Measurements from ENCODE around the gene MYH14. TPM values are rescaled to one million over a fixed set of nuclear protein-coding genes. Genes with fewer than 3 reads are reported as not detected.

Gene MYH14
- total RNA-seq, 2 experiments from 2014 or later, result not detected

GRCh38 chr19:50175924-50176323 is 27.5 kb upstream of the MYH14 start:
- Histone ChIP-seq H3K4me2 (ENCODE audit: low read length) (no peak overlapping the region), H3K4me1 (ENCODE audit: insufficient read depth, low read length, poor library complexity, severe bottlenecking) (peaks cover 9% of the 10 kb centered on the region), H3K4me3 (ENCODE audit: low read depth, low read length, poor library complexity, severe bottlenecking) (no peak overlapping the region), H3K27ac (ENCODE audit: low read depth, low read length, poor library complexity, severe bottlenecking) (no peak overlapping the region), H3K9me3 (ENCODE audit: low read length) (0 out of 2 replicates have a peak, but pooled peaks cover 5% of the 10 kb centered on the region), H3K9me2 (ENCODE audit: insufficient read depth, low read length) (no peaks in the 10 kb centered on the region), H4K20me1 (ENCODE audit: insufficient read depth, low read length) (no peaks in the 10 kb centered on the region), H3K79me2 (ENCODE audit: insufficient read depth, low read depth, low read length) (no peaks in the 10 kb centered on the region), H2AFZ (ENCODE audit: low read length) (0 out of 2 replicates have a peak overlapping the region, but pooled peaks have one; percentile 7), H3K36me3 (ENCODE audit: insufficient read depth, low read length) (no peaks in the 10 kb centered on the region)
- TF ChIP-seq EZH2phosphoT487 (IDR thresholded peaks at IDR 0.05; ENCODE audit: borderline replicate concordance, low read depth, low read length), result no peak
- TF ChIP-seq CTCF (conservative IDR thresholded peaks at IDR 0.05; ENCODE audit: low read length), result no peak
- ChIA-PET POLR2A (interaction anchor here (0.6 kb wide), 2 partner anchors 9 to 17 kb away, joined by 3 read pairs; no protein-coding TSS in a partner anchor), CTCF (ENCODE audit: unreplicated experiment) (no interaction called here)
- no TSS peak for BruUV-seq (replicated peaks)
- intact Hi-C loops (cut with micrococcal nuclease; ENCODE audit: unreplicated experiment), result no loop called here
- DNase-seq (ENCODE audit: low spot score), result no peak

GRCh38 chr19:50176775-50177174 is 26.6 kb upstream of the MYH14 start:
- intact Hi-C loops (cut with micrococcal nuclease; ENCODE audit: unreplicated experiment), result no loop called here
- no peak for TF ChIP-seq EZH2phosphoT487 (IDR thresholded peaks at IDR 0.05; ENCODE audit: borderline replicate concordance, low read depth, low read length)
- TF ChIP-seq CTCF (conservative IDR thresholded peaks at IDR 0.05; ENCODE audit: low read length), result no peak
- Histone ChIP-seq H4K20me1 (ENCODE audit: insufficient read depth, low read length) (no peaks in the 10 kb centered on the region), H3K4me1 (ENCODE audit: insufficient read depth, low read length, poor library complexity, severe bottlenecking) (peaks cover 9% of the 10 kb centered on the region), H3K36me3 (ENCODE audit: insufficient read depth, low read length) (no peaks in the 10 kb centered on the region), H3K9me3 (ENCODE audit: low read length) (0 out of 2 replicates have a peak, but pooled peaks cover 5% of the 10 kb centered on the region), H3K9me2 (ENCODE audit: insufficient read depth, low read length) (no peaks in the 10 kb centered on the region), H3K79me2 (ENCODE audit: insufficient read depth, low read depth, low read length) (no peaks in the 10 kb centered on the region), H3K4me3 (ENCODE audit: low read depth, low read length, poor library complexity, severe bottlenecking) (no peak overlapping the region), H3K27ac (ENCODE audit: low read depth, low read length, poor library complexity, severe bottlenecking) (no peak overlapping the region), H2AFZ (ENCODE audit: low read length) (no peak overlapping the region), H3K4me2 (ENCODE audit: low read length) (no peak overlapping the region)
- no TSS peak for BruUV-seq (replicated peaks)
- DNase-seq (ENCODE audit: low spot score), result no peak
- POLR2A ChIA-PET, result interaction anchor here (0.6 kb wide), 1 partner anchor 10 kb away, joined by 3 read pairs; no protein-coding TSS in a partner anchor
- CTCF ChIA-PET (ENCODE audit: unreplicated experiment), result no interaction called here

GRCh38 chr19:50178320-50178719 is 25.1 kb upstream of the MYH14 start:
- intact Hi-C loops (cut with micrococcal nuclease; ENCODE audit: unreplicated experiment), result no loop called here
- Histone ChIP-seq H3K27ac (ENCODE audit: low read depth, low read length, poor library complexity, severe bottlenecking) (peak overlapping the region; percentile 18), H3K79me2 (ENCODE audit: insufficient read depth, low read depth, low read length) (no peaks in the 10 kb centered on the region), H3K4me2 (ENCODE audit: low read length) (peak overlapping the region; percentile 36), H2AFZ (ENCODE audit: low read length) (peak overlapping the region; percentile 61; the same call in 1 of the 2 replicates), H3K9me3 (ENCODE audit: low read length) (0 out of 2 replicates have a peak, but pooled peaks cover 5% of the 10 kb centered on the region), H3K4me3 (ENCODE audit: low read depth, low read length, poor library complexity, severe bottlenecking) (no peak overlapping the region), H3K36me3 (ENCODE audit: insufficient read depth, low read length) (no peaks in the 10 kb centered on the region), H3K4me1 (ENCODE audit: insufficient read depth, low read length, poor library complexity, severe bottlenecking) (peaks cover 9% of the 10 kb centered on the region), H3K9me2 (ENCODE audit: insufficient read depth, low read length) (no peaks in the 10 kb centered on the region), H4K20me1 (ENCODE audit: insufficient read depth, low read length) (no peaks in the 10 kb centered on the region)
- DNase-seq (ENCODE audit: low spot score), result peak; percentile 15
- BruUV-seq (replicated peaks), result no TSS peak
- no peak for TF ChIP-seq CTCF (conservative IDR thresholded peaks at IDR 0.05; ENCODE audit: low read length)
- TF ChIP-seq EZH2phosphoT487 (IDR thresholded peaks at IDR 0.05; ENCODE audit: borderline replicate concordance, low read depth, low read length), result no peak
- ChIA-PET POLR2A (no interaction called here), CTCF (ENCODE audit: unreplicated experiment) (no interaction called here)
